Measurements from ENCODE around the gene NMNAT3. TPM values are rescaled to one million over a fixed set of nuclear protein-coding genes. Genes with fewer than 3 reads are reported as not detected.

Gene NMNAT3
- total RNA-seq, 1 experiment from 2014 or later, result 1.0 TPM

DNA sequence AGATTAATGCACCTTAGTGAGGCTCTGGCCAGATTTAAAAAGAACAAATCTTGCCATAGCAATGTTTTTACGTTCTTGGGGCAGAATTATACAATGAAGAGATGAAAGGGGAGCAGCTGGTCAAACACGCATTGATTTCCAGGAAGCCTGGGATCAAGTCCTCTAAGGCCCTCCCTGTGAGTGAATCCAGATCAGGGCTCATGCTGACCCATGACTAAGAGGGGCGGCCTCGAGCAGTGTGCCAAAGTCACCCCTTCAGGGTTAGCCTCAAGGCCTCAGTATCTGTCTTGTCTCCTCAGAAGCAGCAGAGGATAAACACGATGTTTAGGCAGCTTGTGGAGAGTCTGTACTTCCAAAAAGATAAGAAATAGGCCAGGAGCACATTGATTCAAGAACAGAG lies 129.0 kb downstream of the NMNAT3 start:
- ChIA-PET POLR2A (no interaction called here), CTCF (interaction anchor here (1.0 kb wide), 1 partner anchor 121 kb away, joined by 3 read pairs; no protein-coding TSS in a partner anchor)
- no peak overlapping the region for H3K4me3 Mint-ChIP-seq (ENCODE audit: unreplicated experiment)
- no peaks in the 10 kb centered on the region for H3K27me3 Mint-ChIP-seq (ENCODE audit: insufficient read depth, unreplicated experiment)
- intact Hi-C loops (cut with micrococcal nuclease), result no loop called here
- H3K4me1 Mint-ChIP-seq (ENCODE audit: insufficient read depth, unreplicated experiment), result no peaks in the 10 kb centered on the region
- no TSS peak for BruUV-seq (replicated peaks)
- H3K27ac Mint-ChIP-seq (ENCODE audit: low read depth, unreplicated experiment), result no peak overlapping the region
- TF ChIP-seq, protein P1, sequence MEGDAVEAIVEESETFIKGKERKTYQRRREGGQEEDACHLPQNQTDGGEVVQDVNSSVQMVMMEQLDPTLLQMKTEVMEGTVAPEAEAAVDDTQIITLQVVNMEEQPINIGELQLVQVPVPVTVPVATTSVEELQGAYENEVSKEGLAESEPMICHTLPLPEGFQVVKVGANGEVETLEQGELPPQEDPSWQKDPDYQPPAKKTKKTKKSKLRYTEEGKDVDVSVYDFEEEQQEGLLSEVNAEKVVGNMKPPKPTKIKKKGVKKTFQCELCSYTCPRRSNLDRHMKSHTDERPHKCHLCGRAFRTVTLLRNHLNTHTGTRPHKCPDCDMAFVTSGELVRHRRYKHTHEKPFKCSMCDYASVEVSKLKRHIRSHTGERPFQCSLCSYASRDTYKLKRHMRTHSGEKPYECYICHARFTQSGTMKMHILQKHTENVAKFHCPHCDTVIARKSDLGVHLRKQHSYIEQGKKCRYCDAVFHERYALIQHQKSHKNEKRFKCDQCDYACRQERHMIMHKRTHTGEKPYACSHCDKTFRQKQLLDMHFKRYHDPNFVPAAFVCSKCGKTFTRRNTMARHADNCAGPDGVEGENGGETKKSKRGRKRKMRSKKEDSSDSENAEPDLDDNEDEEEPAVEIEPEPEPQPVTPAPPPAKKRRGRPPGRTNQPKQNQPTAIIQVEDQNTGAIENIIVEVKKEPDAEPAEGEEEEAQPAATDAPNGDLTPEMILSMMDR (IDR thresholded peaks at IDR 0.05; ENCODE audit: unreplicated experiment), result no peak
- no peaks in the 10 kb centered on the region for H3K36me3 Mint-ChIP-seq (ENCODE audit: insufficient read depth, unreplicated experiment)
- no peak for DNase-seq (ENCODE audit: unreplicated experiment)
- no peaks in the 10 kb centered on the region for H3K9me3 Mint-ChIP-seq (ENCODE audit: unreplicated experiment)

DNA sequence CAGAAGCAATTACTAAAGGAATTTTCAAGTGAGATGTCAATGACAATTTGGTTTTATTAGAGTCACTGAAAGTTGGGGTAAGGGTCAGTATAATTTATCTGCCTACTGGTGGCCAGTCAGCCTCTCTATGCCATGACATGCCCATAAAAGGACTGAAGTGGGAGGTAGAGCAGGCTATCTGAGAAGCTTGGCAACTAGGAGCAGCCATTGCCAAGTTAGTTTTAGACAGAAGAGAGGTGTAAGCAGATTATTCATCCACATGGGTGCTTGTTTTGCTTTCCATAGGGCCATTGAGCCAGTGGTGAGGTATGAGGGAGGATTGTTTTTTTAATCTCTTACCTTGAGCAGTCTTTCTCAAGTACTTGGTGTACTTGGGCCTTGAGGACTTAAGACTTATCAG lies 130.1 kb downstream of the NMNAT3 start:
- Mint-ChIP-seq H3K4me3 (ENCODE audit: unreplicated experiment) (no peak overlapping the region), H3K4me1 (ENCODE audit: insufficient read depth, unreplicated experiment) (no peaks in the 10 kb centered on the region), H3K27ac (ENCODE audit: low read depth, unreplicated experiment) (no peak overlapping the region), H3K36me3 (ENCODE audit: insufficient read depth, unreplicated experiment) (no peaks in the 10 kb centered on the region), H3K27me3 (ENCODE audit: insufficient read depth, unreplicated experiment) (no peaks in the 10 kb centered on the region), H3K9me3 (ENCODE audit: unreplicated experiment) (no peaks in the 10 kb centered on the region)
- ChIA-PET POLR2A (interaction anchor here (0.5 kb wide), 1 partner anchor 136 kb away, joined by 3 read pairs; no protein-coding TSS in a partner anchor), CTCF (interaction anchor here (7.7 kb wide), 1 partner anchor 14 kb away, joined by 34 read pairs; no protein-coding TSS in a partner anchor)
- TF ChIP-seq, protein P1 (IDR thresholded peaks at IDR 0.05; ENCODE audit: unreplicated experiment), result no peak
- intact Hi-C loops (cut with micrococcal nuclease), result no loop called here
- DNase-seq (ENCODE audit: unreplicated experiment), result no peak
- no TSS peak for BruUV-seq (replicated peaks)

DNA sequence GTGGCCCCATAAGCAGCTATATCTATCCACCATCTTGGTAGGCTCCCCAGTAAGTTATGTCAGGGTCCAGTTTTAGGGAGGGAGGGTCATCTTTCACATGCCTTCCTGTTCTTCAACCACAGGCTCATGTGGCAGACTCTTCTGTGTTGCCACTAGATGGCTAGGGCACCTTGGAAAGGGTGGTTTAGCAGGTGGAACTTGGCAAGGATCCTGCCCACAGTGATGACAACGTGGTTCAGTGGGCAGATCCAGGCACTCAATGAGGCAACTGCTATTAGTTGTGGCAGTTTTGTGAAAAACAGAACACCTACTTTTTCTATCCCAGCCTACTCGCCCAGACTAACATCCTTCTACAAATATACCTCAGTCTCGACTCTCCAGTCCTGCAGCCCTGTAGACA lies 131.0 kb downstream of the NMNAT3 start:
- ChIA-PET POLR2A (no interaction called here), CTCF (interaction anchor here (0.6 to 7.7 kb wide), 3 partner anchors 15 to 536 kb away, joined by 3 to 34 read pairs (median 3); no protein-coding TSS in a partner anchor)
- no TSS peak for BruUV-seq (replicated peaks)
- H3K4me1 Mint-ChIP-seq (ENCODE audit: insufficient read depth, unreplicated experiment), result no peaks in the 10 kb centered on the region
- H3K27me3 Mint-ChIP-seq (ENCODE audit: insufficient read depth, unreplicated experiment), result no peaks in the 10 kb centered on the region
- H3K36me3 Mint-ChIP-seq (ENCODE audit: insufficient read depth, unreplicated experiment), result no peaks in the 10 kb centered on the region
- no peak overlapping the region for H3K4me3 Mint-ChIP-seq (ENCODE audit: unreplicated experiment)
- H3K27ac Mint-ChIP-seq (ENCODE audit: low read depth, unreplicated experiment), result no peak overlapping the region
- no peaks in the 10 kb centered on the region for H3K9me3 Mint-ChIP-seq (ENCODE audit: unreplicated experiment)
- intact Hi-C loops (cut with micrococcal nuclease), result no loop called here
- DNase-seq (ENCODE audit: unreplicated experiment), result no peak
- TF ChIP-seq, protein P1 (IDR thresholded peaks at IDR 0.05; ENCODE audit: unreplicated experiment), result no peak

DNA sequence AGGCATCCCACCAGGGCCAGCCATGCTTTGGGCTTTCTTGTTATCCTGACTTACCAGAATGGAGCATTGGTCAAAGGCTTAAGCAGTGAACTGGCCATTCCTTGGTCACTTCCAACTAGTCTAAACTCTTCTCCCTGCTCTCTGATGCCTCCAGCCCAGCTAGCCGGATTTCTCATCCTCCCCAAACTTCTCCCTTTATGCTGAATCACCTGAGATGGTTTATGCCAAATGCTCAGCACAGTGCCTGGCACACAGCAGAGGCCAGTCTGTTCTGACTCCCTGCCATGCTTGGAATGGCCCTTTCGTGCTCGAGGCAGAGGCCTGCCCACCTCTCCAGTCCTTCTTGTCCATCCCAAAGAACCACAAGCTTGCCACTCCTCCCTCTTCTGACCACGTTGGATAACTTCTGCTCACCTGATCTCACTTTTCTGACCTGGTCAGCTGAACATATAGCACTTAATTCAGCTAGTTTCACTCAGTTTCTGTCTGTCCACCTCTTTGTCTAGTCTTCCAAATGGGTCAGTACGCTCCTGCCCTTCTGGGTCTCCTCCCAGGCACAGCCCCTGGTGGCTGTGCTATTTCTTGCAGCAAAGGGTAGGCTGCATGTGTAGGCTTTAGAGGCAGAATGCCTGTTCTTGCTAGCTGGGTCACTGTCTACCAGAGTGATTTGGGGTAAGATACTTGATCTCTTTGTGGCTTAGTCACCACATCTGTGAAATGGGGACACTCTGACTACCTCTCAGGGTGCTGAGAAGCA lies 136.1 kb downstream of the NMNAT3 start:
- POLR2A ChIA-PET, result no interaction called here
- CTCF ChIA-PET, result interaction anchor here (0.6 to 7.7 kb wide), 3 partner anchors 20 to 1160 kb away, joined by 3 to 34 read pairs (median 10); no protein-coding TSS in a partner anchor
- intact Hi-C loops (cut with micrococcal nuclease), result no loop called here
- Mint-ChIP-seq H3K27me3 (ENCODE audit: insufficient read depth, unreplicated experiment) (no peaks in the 10 kb centered on the region), H3K36me3 (ENCODE audit: insufficient read depth, unreplicated experiment) (peaks cover 1% of the 10 kb centered on the region), H3K27ac (ENCODE audit: low read depth, unreplicated experiment) (no peak overlapping the region), H3K4me1 (ENCODE audit: insufficient read depth, unreplicated experiment) (no peaks in the 10 kb centered on the region), H3K4me3 (ENCODE audit: unreplicated experiment) (no peak overlapping the region), H3K9me3 (ENCODE audit: unreplicated experiment) (no peaks in the 10 kb centered on the region)
- TF ChIP-seq, protein P1 (IDR thresholded peaks at IDR 0.05; ENCODE audit: unreplicated experiment), result no peak
- no peak for DNase-seq (ENCODE audit: unreplicated experiment)
- BruUV-seq (replicated peaks), result no TSS peak
